ENCODE results near the gene TULP4. TPM values are rescaled to one million over a fixed set of nuclear protein-coding genes. Genes with fewer than 3 reads are reported as not detected.

The TULP4 gene
- total RNA-seq, 1 donor from 2014 or later: 252 TPM

DNA sequence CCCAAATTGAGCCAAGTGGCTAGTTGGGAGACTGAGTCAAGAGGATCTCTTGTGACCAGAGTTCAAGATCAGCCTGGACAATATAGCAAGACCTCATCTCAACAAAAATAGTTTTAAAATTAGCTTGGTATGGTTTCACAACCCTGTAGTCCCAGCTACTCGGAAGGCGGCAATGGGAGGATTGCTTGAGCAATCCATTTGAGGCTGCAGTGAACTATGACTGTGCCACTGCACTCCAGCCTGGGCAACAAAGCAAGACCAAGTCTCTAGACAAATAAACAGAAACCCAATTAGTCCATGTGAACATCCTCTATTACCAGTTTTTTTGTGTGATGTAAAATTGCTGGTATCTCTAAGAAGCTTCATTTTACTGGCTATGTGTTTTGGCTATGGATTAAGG, 106.2 kb downstream of the TULP4 start:
- H3K4me2 ChIP-seq: no peak overlapping the region
- H3K27ac Mint-ChIP-seq: no peak overlapping the region
- no peaks in the 10 kb centered on the region for H3K4me1 ChIP-seq
- no peaks in the 10 kb centered on the region for H3K27me3 ChIP-seq
- peaks cover 3% of the 10 kb centered on the region for H3K36me3 ChIP-seq
- no peak for DNase-seq (ENCODE audit: low spot score)
- no peaks in the 10 kb centered on the region for H3K4me1 Mint-ChIP-seq
- H4K20me1 ChIP-seq (ENCODE audit: low read depth): no peaks in the 10 kb centered on the region
- no peak overlapping the region for H3K4me3 ChIP-seq
- H3K79me2 ChIP-seq (ENCODE audit: low read depth): no peaks in the 10 kb centered on the region
- TF ChIP-seq EZH2phosphoT487 (IDR thresholded peaks at IDR 0.05): no peak
- H3K27ac ChIP-seq: no peak overlapping the region
- no peaks in the 10 kb centered on the region for H3F3A ChIP-seq (ENCODE audit: low read depth)
- no peaks in the 10 kb centered on the region for H3K27me3 Mint-ChIP-seq (ENCODE audit: insufficient read depth, low read depth)
- H3K9ac ChIP-seq: no peak overlapping the region
- H3K36me3 Mint-ChIP-seq: peaks cover 26% of the 10 kb centered on the region
- H3K9me3 ChIP-seq (ENCODE audit: low read depth): no peaks in the 10 kb centered on the region
- H3K4me3 Mint-ChIP-seq: no peak overlapping the region
- H3K9me3 Mint-ChIP-seq: peaks cover 7% of the 10 kb centered on the region
- no peak overlapping the region for H2AFZ ChIP-seq (replicated peaks)

DNA sequence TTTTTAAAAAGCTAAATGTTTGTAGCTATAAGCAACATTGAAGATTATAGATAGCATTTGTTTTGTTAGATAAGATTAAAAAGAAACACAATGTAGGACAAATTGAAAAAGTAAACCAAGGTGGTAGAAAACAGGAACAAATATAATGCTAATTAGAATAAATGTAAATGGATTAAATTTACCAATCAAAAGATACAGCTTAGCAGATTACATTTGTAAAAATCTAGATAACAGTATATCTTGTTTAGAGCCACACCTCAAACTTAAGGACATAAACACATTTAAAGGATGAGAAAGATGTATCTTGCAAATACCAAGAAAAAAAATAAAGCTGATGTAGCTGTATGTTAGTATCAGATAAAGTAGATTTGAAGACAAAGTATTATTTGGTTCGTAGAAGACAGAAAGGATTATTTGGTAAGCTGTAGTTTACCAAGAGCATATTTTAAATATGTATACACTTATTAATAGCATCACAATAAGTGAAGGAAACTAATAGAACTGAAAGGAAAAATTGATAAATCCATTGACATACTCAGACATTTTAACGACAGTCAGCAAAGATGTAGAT, 107.2 kb downstream of the TULP4 start:
- TF ChIP-seq, protein P1, sequence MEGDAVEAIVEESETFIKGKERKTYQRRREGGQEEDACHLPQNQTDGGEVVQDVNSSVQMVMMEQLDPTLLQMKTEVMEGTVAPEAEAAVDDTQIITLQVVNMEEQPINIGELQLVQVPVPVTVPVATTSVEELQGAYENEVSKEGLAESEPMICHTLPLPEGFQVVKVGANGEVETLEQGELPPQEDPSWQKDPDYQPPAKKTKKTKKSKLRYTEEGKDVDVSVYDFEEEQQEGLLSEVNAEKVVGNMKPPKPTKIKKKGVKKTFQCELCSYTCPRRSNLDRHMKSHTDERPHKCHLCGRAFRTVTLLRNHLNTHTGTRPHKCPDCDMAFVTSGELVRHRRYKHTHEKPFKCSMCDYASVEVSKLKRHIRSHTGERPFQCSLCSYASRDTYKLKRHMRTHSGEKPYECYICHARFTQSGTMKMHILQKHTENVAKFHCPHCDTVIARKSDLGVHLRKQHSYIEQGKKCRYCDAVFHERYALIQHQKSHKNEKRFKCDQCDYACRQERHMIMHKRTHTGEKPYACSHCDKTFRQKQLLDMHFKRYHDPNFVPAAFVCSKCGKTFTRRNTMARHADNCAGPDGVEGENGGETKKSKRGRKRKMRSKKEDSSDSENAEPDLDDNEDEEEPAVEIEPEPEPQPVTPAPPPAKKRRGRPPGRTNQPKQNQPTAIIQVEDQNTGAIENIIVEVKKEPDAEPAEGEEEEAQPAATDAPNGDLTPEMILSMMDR (IDR thresholded peaks at IDR 0.05): no peak
- no peak for TF ChIP-seq EZH2 (IDR thresholded peaks at IDR 0.05)
- no peak for TF ChIP-seq EZH2phosphoT487 (IDR thresholded peaks at IDR 0.05)
- Histone ChIP-seq H3K27ac (no peak overlapping the region), H3K27me3 (no peaks in the 10 kb centered on the region), H3K4me1 (no peaks in the 10 kb centered on the region), H2AFZ (replicated peaks) (no peak overlapping the region), H3K9me3 (ENCODE audit: low read depth) (no peaks in the 10 kb centered on the region), H3K79me2 (ENCODE audit: low read depth) (no peaks in the 10 kb centered on the region), H3K36me3 (peaks cover 3% of the 10 kb centered on the region), H3K9ac (no peak overlapping the region), H4K20me1 (ENCODE audit: low read depth) (no peaks in the 10 kb centered on the region), H3K4me2 (no peak overlapping the region), H3F3A (ENCODE audit: low read depth) (no peaks in the 10 kb centered on the region), H3K4me3 (no peak overlapping the region)
- H3K4me3 Mint-ChIP-seq: no peak overlapping the region
- no peak overlapping the region for H3K27ac Mint-ChIP-seq
- peaks cover 8% of the 10 kb centered on the region for H3K9me3 Mint-ChIP-seq
- H3K36me3 Mint-ChIP-seq: peaks cover 25% of the 10 kb centered on the region
- no peak for DNase-seq (ENCODE audit: low spot score)
- H3K27me3 Mint-ChIP-seq (ENCODE audit: insufficient read depth, low read depth): no peaks in the 10 kb centered on the region
- no peaks in the 10 kb centered on the region for H3K4me1 Mint-ChIP-seq

GRCh38 chr6:158421381-158421780, 109.1 kb downstream of the TULP4 start:
- Histone ChIP-seq H4K20me1 (ENCODE audit: low read depth) (no peaks in the 10 kb centered on the region), H3K36me3 (peaks cover 3% of the 10 kb centered on the region), H3K27me3 (no peaks in the 10 kb centered on the region), H3K79me2 (ENCODE audit: low read depth) (no peaks in the 10 kb centered on the region), H2AFZ (replicated peaks) (no peak overlapping the region), H3K4me1 (no peaks in the 10 kb centered on the region), H3F3A (ENCODE audit: low read depth) (no peaks in the 10 kb centered on the region), H3K9ac (no peak overlapping the region), H3K4me3 (no peak overlapping the region), H3K9me3 (ENCODE audit: low read depth) (no peaks in the 10 kb centered on the region), H3K4me2 (no peak overlapping the region), H3K27ac (no peak overlapping the region)
- no peak for DNase-seq (ENCODE audit: low spot score)
- H3K27me3 Mint-ChIP-seq (ENCODE audit: insufficient read depth, low read depth): no peaks in the 10 kb centered on the region
- H3K4me1 Mint-ChIP-seq: no peaks in the 10 kb centered on the region
- H3K4me3 Mint-ChIP-seq: no peak overlapping the region
- peaks cover 23% of the 10 kb centered on the region for H3K36me3 Mint-ChIP-seq
- no peak overlapping the region for H3K27ac Mint-ChIP-seq
- TF ChIP-seq, protein P1 (IDR thresholded peaks at IDR 0.05): no peak
- no peak for TF ChIP-seq EZH2phosphoT487 (IDR thresholded peaks at IDR 0.05)
- no peak for TF ChIP-seq EZH2 (IDR thresholded peaks at IDR 0.05)
- peaks cover 19% of the 10 kb centered on the region for H3K9me3 Mint-ChIP-seq

DNA sequence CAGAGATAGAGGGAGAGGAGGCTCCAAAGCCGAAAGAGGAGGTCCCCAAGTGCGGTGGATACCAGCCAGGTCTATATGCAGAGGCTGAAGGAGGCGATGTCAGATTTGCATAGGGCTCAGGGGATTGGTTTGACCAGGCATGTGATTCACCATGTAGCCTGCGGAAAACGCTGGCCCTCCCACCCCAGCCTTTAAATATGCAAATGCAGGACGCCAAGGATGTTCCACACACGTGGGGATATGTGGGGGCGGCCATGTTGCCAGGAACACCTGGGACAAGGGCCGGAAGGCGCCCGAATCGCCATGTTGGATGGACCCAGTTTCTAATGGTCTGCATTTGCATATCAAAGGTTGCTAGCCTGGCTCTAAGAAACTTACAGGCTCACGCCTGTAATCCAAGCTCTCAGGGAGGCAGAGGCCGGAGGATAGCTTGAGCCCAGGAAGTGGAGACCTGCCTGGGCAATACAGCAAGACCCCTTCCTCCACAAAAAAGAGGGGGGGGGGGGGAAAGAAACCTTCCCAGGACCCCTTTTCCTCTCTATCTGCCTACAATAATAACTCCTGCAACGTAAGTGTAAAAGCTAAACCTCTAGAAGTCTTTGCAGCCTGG, 110.5 kb downstream of the TULP4 start:
- no peak overlapping the region for H3K27ac Mint-ChIP-seq
- no peaks in the 10 kb centered on the region for H3K4me1 Mint-ChIP-seq
- no peak overlapping the region for H3K4me3 ChIP-seq
- no peaks in the 10 kb centered on the region for H3K9me3 ChIP-seq (ENCODE audit: low read depth)
- H4K20me1 ChIP-seq (ENCODE audit: low read depth): no peaks in the 10 kb centered on the region
- no peaks in the 10 kb centered on the region for H3K27me3 Mint-ChIP-seq (ENCODE audit: insufficient read depth, low read depth)
- H3K36me3 Mint-ChIP-seq: peaks cover 20% of the 10 kb centered on the region
- no peak overlapping the region for H3K9ac ChIP-seq
- no peaks in the 10 kb centered on the region for H3F3A ChIP-seq (ENCODE audit: low read depth)
- peaks cover 19% of the 10 kb centered on the region for H3K9me3 Mint-ChIP-seq
- no peak overlapping the region for H3K4me2 ChIP-seq
- H3K27ac ChIP-seq: no peak overlapping the region
- no peaks in the 10 kb centered on the region for H3K27me3 ChIP-seq
- no peaks in the 10 kb centered on the region for H3K4me1 ChIP-seq
- H3K79me2 ChIP-seq (ENCODE audit: low read depth): no peaks in the 10 kb centered on the region
- no peak for DNase-seq (ENCODE audit: low spot score)
- TF ChIP-seq EZH2 (IDR thresholded peaks at IDR 0.05) (no peak), EZH2phosphoT487 (IDR thresholded peaks at IDR 0.05) (no peak)
- TF ChIP-seq, protein P1 (IDR thresholded peaks at IDR 0.05): no peak
- H2AFZ ChIP-seq (replicated peaks): no peak overlapping the region
- peaks cover 3% of the 10 kb centered on the region for H3K36me3 ChIP-seq
- no peak overlapping the region for H3K4me3 Mint-ChIP-seq

Measured in neural progenitor cell (in vitro differentiated cells).